Muscle of back (tissue), 11 donors: ENCODE data around the gene LAMA4. TPM values are rescaled to one million over a fixed set of nuclear protein-coding genes. Genes with fewer than 3 reads are reported as not detected.
"Not testable (repeated sequence)": the region's sequence is repeated elsewhere in the genome, so short reads cannot be mapped to it uniquely, and the experiment has no call there.

ENCODE experiments used
- DNase-seq, 3 donors: peaks; one replicate each; pipeline versions ENCODE4 v3.0.0 to v3.0.0-alpha.2; 2013
- polyA plus RNA-seq, 10 donors: library from polyadenylated mRNA; unstranded; fragments of 120-200 nt; gene quantifications; one replicate each; pipeline ENCODE4 v1.2.1, GENCODE V29; 2013; ENCODE audit not compliant: insufficient read length in 10 of 10

The LAMA4 gene
- polyA plus RNA-seq, 10 donors, result 141 to 228 (median 158) TPM

GRCh38 chr6:112218563-112218962 lies 35.8 kb downstream of the LAMA4 start:
- no peak for DNase-seq

- peak in 2 of 3 donors; percentile 46 to 74 for DNase-seq
Measured at GRCh38 chr6:112216662-112217551, 37.5 kb downstream of the LAMA4 start.

GRCh38 chr6:112215488-112216284 lies 38.7 kb downstream of the LAMA4 start:
- peak in 1 of 3 donors; percentile 53 for DNase-seq

GRCh38 chr6:112214739-112215269 lies 39.6 kb downstream of the LAMA4 start:
- peak in 1 of 3 donors; percentile 53 for DNase-seq

GRCh38 chr6:112210852-112211251 lies 43.5 kb downstream of the LAMA4 start:
- DNase-seq, result no peak

- no peak for DNase-seq
Measured at GRCh38 chr6:112209131-112209530, 45.2 kb downstream of the LAMA4 start.

GRCh38 chr6:112207776-112208175 lies 46.6 kb downstream of the LAMA4 start:
- no peak for DNase-seq

- DNase-seq, result no peak
Measured at GRCh38 chr6:112207131-112207530, 47.2 kb downstream of the LAMA4 start.

GRCh38 chr6:112206110-112206458 lies 48.3 kb downstream of the LAMA4 start:
- DNase-seq, result no peak

GRCh38 chr6:112205427-112206109 lies 48.8 kb downstream of the LAMA4 start:
- no peak for DNase-seq

- DNase-seq, result no peak
Measured at GRCh38 chr6:112204350-112204706, 50.0 kb downstream of the LAMA4 start.

GRCh38 chr6:112203577-112204349 lies 50.6 kb downstream of the LAMA4 start:
- no peak for DNase-seq

- DNase-seq, result no peak
Measured at GRCh38 chr6:112202639-112203341, 51.6 kb downstream of the LAMA4 start.

- DNase-seq, result not testable (repeated sequence)
Measured at GRCh38 chr6:112200185-112200914, 54.0 kb downstream of the LAMA4 start.

- DNase-seq, result no peak
Measured at GRCh38 chr6:112199001-112199403, 55.4 kb downstream of the LAMA4 start.

- DNase-seq, result no peak
Measured at GRCh38 chr6:112198582-112198981, 55.8 kb downstream of the LAMA4 start.

GRCh38 chr6:112197636-112198035 lies 56.7 kb downstream of the LAMA4 start:
- no peak for DNase-seq

- peak in 1 of 3 donors; percentile 65 for DNase-seq
Measured at GRCh38 chr6:112196306-112196705, 58.1 kb downstream of the LAMA4 start.

- no peak for DNase-seq
Measured at GRCh38 chr6:112195166-112195565, 59.2 kb downstream of the LAMA4 start.

GRCh38 chr6:112194511-112194910 lies 59.9 kb downstream of the LAMA4 start:
- no peak for DNase-seq
